Loucy (cell line): ENCODE results near the gene ATF5.

Experiments used
- H2AFZ ChIP-seq: fragments of 200-600 bp; sonication (generic); 2 replicates; pipeline ENCODE4 v1.6.0; 2016; ENCODE audit warnings: antibody characterized with exemption, mild to moderate bottlenecking, low read length, moderate library complexity
- H3F3A ChIP-seq: fragments of 200-600 bp; 2 replicates; pipeline ENCODE4 v1.6.0; 2016; ENCODE audit warnings: antibody characterized with exemption, low read depth, mild to moderate bottlenecking
- H3K27me3 ChIP-seq: fragments of 200-600 bp; sonication (generic); 2 replicates; pipeline ENCODE4 v1.6.1; 2014; ENCODE audit warnings: low read length, mild to moderate bottlenecking; ENCODE audit not compliant: insufficient read depth, poor library complexity, severe bottlenecking
- H3K36me3 ChIP-seq: fragments of 200-600 bp; sonication (generic); 2 replicates; pipeline ENCODE4 v1.6.1; 2016; ENCODE audit warnings: low read length; ENCODE audit not compliant: insufficient read depth
- H3K4me1 ChIP-seq: fragments of 200-600 bp; sonication (generic); 2 replicates; pipeline ENCODE4 v1.5.1; 2014; ENCODE audit warnings: low read length, mild to moderate bottlenecking; ENCODE audit not compliant: insufficient read depth, poor library complexity, severe bottlenecking
- H3K4me2 ChIP-seq: fragments of 200-600 bp; sonication (generic); 2 replicates; pipeline ENCODE4 v1.6.0; 2014; ENCODE audit warnings: antibody characterized with exemption, low read length, low read depth, mild to moderate bottlenecking; ENCODE audit not compliant: poor library complexity, severe bottlenecking
- H3K4me3 ChIP-seq: fragments of 200-600 bp; sonication (generic); 2 replicates; pipeline ENCODE4 v1.5.1; 2014; ENCODE audit warnings: low read length, mild to moderate bottlenecking, mixed read lengths; ENCODE audit not compliant: poor library complexity, severe bottlenecking
- H3K79me2 ChIP-seq: fragments of 200-600 bp; sonication (generic); 2 replicates; pipeline ENCODE4 v1.6.1; 2014; ENCODE audit warnings: low read length; ENCODE audit not compliant: insufficient read depth
- H3K9ac ChIP-seq: fragments of 200-600 bp; sonication (generic); 2 replicates; pipeline ENCODE4 v1.6.0; 2014; ENCODE audit warnings: mild to moderate bottlenecking, low read depth, low read length, moderate library complexity; ENCODE audit not compliant: poor library complexity, severe bottlenecking
- H3K9me2 ChIP-seq: fragments of 200-600 bp; sonication (generic); replicated peaks from 2 replicates; pipeline ENCODE4 v1.6.1; 2016; ENCODE audit warnings: low read depth, low read length, mixed read lengths
- H3K9me3 ChIP-seq: fragments of 200-600 bp; sonication (generic); 2 replicates; pipeline ENCODE4 v1.6.1; 2014; ENCODE audit warnings: mild to moderate bottlenecking, antibody characterized with exemption, low read length, low read depth; ENCODE audit not compliant: insufficient read depth
- H4K20me1 ChIP-seq: fragments of 200-600 bp; sonication (generic); 2 replicates; pipeline ENCODE4 v1.6.0; 2014; ENCODE audit warnings: antibody characterized with exemption, low read length, mild to moderate bottlenecking; ENCODE audit not compliant: insufficient read depth, poor library complexity, severe bottlenecking
- EZH2phosphoT487 ChIP-seq: fragments of 200-600 bp; IDR thresholded peaks from 2 replicates; pipeline ENCODE4 v1.6.1; 2018; ENCODE audit warnings: antibody characterized with exemption, mild to moderate bottlenecking, moderate library complexity, borderline replicate concordance
- TF ChIP-seq, protein P1 (sequence below): fragments of 200-600 bp; sonication (generic); conservative IDR thresholded peaks from 2 replicates; pipeline ENCODE4 v1.5.1; 2014; ENCODE audit warnings: mild to moderate bottlenecking, antibody characterized with exemption, low read length

The ATF5 gene

DNA sequence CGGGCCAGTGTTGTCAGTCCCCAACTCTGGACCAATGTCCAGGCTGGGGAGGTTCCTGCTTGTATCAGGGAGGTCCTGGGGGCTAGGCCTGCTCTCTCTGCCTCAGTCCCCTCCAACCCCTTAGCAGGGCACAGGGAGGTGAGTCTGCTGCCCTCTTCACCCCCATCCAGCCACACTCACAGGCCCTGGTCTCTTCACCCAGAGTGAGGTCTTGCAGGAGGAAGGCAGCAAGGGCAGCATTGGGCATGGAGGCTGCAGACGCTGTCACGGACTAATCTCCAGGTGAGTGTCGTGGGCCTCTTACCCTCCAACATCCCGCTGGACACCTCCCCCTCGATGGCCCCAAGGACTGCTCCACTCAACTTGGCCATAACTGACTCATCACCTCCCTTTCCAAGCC is 43.8 kb downstream of the ATF5 start:
- Histone ChIP-seq H3K4me2 (no peak overlapping the region), H3K9ac (no peak overlapping the region), H3K9me3 (no peaks in the 10 kb centered on the region), H3K36me3 (0 out of 2 replicates have a peak, but pooled peaks cover 10% of the 10 kb centered on the region), H3K4me1 (no peaks in the 10 kb centered on the region), H3F3A (no peaks in the 10 kb centered on the region), H3K27me3 (no peaks in the 10 kb centered on the region), H4K20me1 (no peaks in the 10 kb centered on the region), H3K79me2 (no peaks in the 10 kb centered on the region), H2AFZ (no peak overlapping the region), H3K4me3 (no peak overlapping the region), H3K9me2 (no peaks in the 10 kb centered on the region)
- TF ChIP-seq, protein P1, sequence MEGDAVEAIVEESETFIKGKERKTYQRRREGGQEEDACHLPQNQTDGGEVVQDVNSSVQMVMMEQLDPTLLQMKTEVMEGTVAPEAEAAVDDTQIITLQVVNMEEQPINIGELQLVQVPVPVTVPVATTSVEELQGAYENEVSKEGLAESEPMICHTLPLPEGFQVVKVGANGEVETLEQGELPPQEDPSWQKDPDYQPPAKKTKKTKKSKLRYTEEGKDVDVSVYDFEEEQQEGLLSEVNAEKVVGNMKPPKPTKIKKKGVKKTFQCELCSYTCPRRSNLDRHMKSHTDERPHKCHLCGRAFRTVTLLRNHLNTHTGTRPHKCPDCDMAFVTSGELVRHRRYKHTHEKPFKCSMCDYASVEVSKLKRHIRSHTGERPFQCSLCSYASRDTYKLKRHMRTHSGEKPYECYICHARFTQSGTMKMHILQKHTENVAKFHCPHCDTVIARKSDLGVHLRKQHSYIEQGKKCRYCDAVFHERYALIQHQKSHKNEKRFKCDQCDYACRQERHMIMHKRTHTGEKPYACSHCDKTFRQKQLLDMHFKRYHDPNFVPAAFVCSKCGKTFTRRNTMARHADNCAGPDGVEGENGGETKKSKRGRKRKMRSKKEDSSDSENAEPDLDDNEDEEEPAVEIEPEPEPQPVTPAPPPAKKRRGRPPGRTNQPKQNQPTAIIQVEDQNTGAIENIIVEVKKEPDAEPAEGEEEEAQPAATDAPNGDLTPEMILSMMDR, result no peak
- no peak for TF ChIP-seq EZH2phosphoT487

DNA sequence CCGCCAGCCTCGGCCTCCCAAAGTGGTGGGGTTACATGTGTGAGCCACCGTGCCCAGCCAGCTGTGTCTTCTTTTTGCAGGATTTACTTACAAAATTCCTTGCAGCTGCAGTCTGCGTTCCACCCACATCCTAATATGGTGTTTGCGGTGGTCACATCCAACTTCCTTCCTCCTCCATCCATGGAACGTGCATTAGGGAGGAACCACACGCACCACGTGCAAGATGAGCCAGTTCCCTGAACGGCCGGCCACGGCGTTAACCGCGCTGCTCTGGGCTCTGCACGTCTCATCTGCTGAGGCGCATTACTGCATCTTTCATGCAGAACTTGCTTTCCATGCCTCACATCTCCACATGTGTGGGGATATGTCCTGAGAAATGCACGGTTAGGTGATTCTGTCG is 45.0 kb downstream of the ATF5 start:
- H3K79me2 ChIP-seq, result no peaks in the 10 kb centered on the region
- H3K9ac ChIP-seq, result no peak overlapping the region
- H3K4me3 ChIP-seq, result no peak overlapping the region
- no peaks in the 10 kb centered on the region for H4K20me1 ChIP-seq
- no peaks in the 10 kb centered on the region for H3F3A ChIP-seq
- 0 out of 2 replicates have a peak, but pooled peaks cover 10% of the 10 kb centered on the region for H3K36me3 ChIP-seq
- no peaks in the 10 kb centered on the region for H3K4me1 ChIP-seq
- no peaks in the 10 kb centered on the region for H3K9me2 ChIP-seq
- H3K9me3 ChIP-seq, result no peaks in the 10 kb centered on the region
- no peak overlapping the region for H3K4me2 ChIP-seq
- TF ChIP-seq, protein P1, result no peak
- TF ChIP-seq EZH2phosphoT487, result no peak
- H3K27me3 ChIP-seq, result no peaks in the 10 kb centered on the region
- H2AFZ ChIP-seq, result no peak overlapping the region

DNA sequence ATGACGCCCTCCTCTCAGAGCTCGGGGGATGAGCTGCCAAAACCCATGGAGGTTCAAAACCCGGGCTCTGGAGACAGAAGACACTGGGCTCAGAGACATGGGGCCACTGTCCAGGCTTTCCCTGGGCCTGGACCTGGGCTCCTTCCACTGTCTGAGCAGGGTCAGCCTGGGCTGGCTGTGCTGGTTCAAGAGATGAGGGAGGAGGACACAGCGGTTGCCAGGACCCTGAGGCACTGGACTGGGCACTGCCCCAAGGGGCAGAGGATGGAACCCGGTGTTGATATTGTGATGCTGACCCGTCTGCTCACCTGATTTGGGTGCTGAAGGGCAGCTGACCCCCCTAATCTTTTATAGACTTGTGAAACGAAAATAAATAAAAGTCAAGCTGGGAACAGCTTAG is 46.0 kb downstream of the ATF5 start:
- Histone ChIP-seq H3K9me3 (no peaks in the 10 kb centered on the region), H4K20me1 (no peaks in the 10 kb centered on the region)

More for the DNA sequence above, 46.0 kb downstream of the ATF5 start:
- Histone ChIP-seq H3K4me2 (no peak overlapping the region), H3K9me2 (no peaks in the 10 kb centered on the region), H3K27me3 (no peaks in the 10 kb centered on the region), H2AFZ (no peak overlapping the region), H3K36me3 (0 out of 2 replicates have a peak, but pooled peaks cover 10% of the 10 kb centered on the region), H3F3A (no peaks in the 10 kb centered on the region), H3K4me3 (no peak overlapping the region), H3K79me2 (no peaks in the 10 kb centered on the region), H3K4me1 (no peaks in the 10 kb centered on the region), H3K9ac (no peak overlapping the region)
- TF ChIP-seq, protein P1, result no peak
- TF ChIP-seq EZH2phosphoT487, result no peak
